GM12878 (cell line): ENCODE data around the gene NAA30. TPM values are rescaled to one million over a fixed set of nuclear protein-coding genes. Genes with fewer than 3 reads are reported as not detected.

ENCODE experiments used
- BCL11A ChIP-seq: IDR thresholded peaks from 2 replicates; pipeline ENCODE4 v1.6.1; 2011; ENCODE audit warnings: low read depth, low read length
- BHLHE40 ChIP-seq, 2 experiments: fragments of 450-650 bp in 1 of 2; IDR thresholded peaks; 2 replicates each; pipeline ENCODE4 v1.6.1; 2011 to 2017; ENCODE audit warnings: low read depth in 2 of 2, borderline replicate concordance in 1 of 2, improper control_type of control experiment in 1 of 2, low read length in 1 of 2, mild to moderate bottlenecking in 1 of 2
- CEBPB ChIP-seq, 2 experiments: fragments of 150-350 bp in 1 of 2; IDR thresholded peaks; 2 replicates each; pipeline ENCODE4 v1.6.1; 2012 to 2014; ENCODE audit warnings: low read depth in 2 of 2, low read length in 2 of 2, borderline replicate concordance in 1 of 2, inconsistent platforms in 1 of 2
- CHD1 ChIP-seq: IDR thresholded peaks from 2 replicates; pipeline ENCODE4 v1.6.1; 2012; ENCODE audit warnings: low read depth, low read length, improper control_type of control experiment
- CUX1 ChIP-seq: IDR thresholded peaks from 2 replicates; pipeline ENCODE4 v1.6.1; 2012; ENCODE audit warnings: improper control_type of control experiment, low read depth, low read length; ENCODE audit not compliant: insufficient replicate concordance
- EP300 ChIP-seq, 2 experiments: fragments of 150-350 bp in 1 of 2; IDR thresholded peaks; 2 replicates each; pipeline ENCODE4 v1.6.1; 2011 to 2012; ENCODE audit warnings: low read depth in 2 of 2, low read length in 2 of 2, borderline replicate concordance in 1 of 2, improper control_type of control experiment in 1 of 2, inconsistent platforms in 1 of 2; ENCODE audit not compliant: control insufficient read depth in 1 of 2
- EZH2 ChIP-seq: IDR thresholded peaks from 2 replicates; pipeline ENCODE4 v1.6.1; 2012; ENCODE audit warnings: low read depth, mild to moderate bottlenecking, control low read depth, inconsistent platforms, low read length, borderline replicate concordance; ENCODE audit not compliant: control insufficient read depth
- GABPA ChIP-seq: IDR thresholded peaks from 2 replicates; pipeline ENCODE4 v1.6.1; 2014; ENCODE audit warnings: antibody characterized with exemption, low read depth, mild to moderate bottlenecking, inconsistent platforms
- GATAD2B ChIP-seq: fragments of 450-650 bp; conservative IDR thresholded peaks from 2 replicates; pipeline ENCODE4 v1.6.1; 2017; ENCODE audit warnings: low read depth, mild to moderate bottlenecking, moderate library complexity
- HSF1 ChIP-seq: fragments of 150-350 bp; IDR thresholded peaks from 2 replicates; pipeline ENCODE4 v1.6.1; 2014; ENCODE audit warnings: mild to moderate bottlenecking, low read depth, low read length
- NRF1 ChIP-seq: conservative IDR thresholded peaks from 2 replicates; pipeline ENCODE4 v1.6.1; 2011; ENCODE audit warnings: mild to moderate bottlenecking, low read depth, low read length, improper control_type of control experiment
- SP1 ChIP-seq: IDR thresholded peaks from one replicate; pipeline ENCODE4 v1.6.1; 2011; ENCODE audit warnings: low read depth, low read length
- SUPT20H ChIP-seq: IDR thresholded peaks from 2 replicates; pipeline ENCODE4 v1.6.1; 2011; ENCODE audit warnings: low read depth, mild to moderate bottlenecking, low read length, moderate library complexity, borderline replicate concordance; ENCODE audit not compliant: control insufficient read depth
- ZBTB4 ChIP-seq: fragments of 450-650 bp; formaldehyde crosslinking; IDR thresholded peaks from 2 replicates; pipeline ENCODE4 v1.4.0; 2022; ENCODE audit warnings: mild to moderate bottlenecking, moderate library complexity
- ZNF207 ChIP-seq: fragments of 450-650 bp; IDR thresholded peaks from 2 replicates; pipeline ENCODE4 v1.6.1; 2014; ENCODE audit warnings: antibody characterized with exemption, mild to moderate bottlenecking, borderline replicate concordance
- ZNF24 ChIP-seq: fragments of 450-650 bp; IDR thresholded peaks from 2 replicates; pipeline ENCODE4 v1.6.1; 2017; ENCODE audit warnings: antibody characterized with exemption, mild to moderate bottlenecking
- ZNF274 ChIP-seq: IDR thresholded peaks from one replicate; pipeline ENCODE4 v1.8.0; 2011; ENCODE audit not compliant: insufficient read length, insufficient read depth
- ZNF622 ChIP-seq: fragments of 450-650 bp; IDR thresholded peaks from 2 replicates; pipeline ENCODE4 v1.6.1; 2017; ENCODE audit warnings: mild to moderate bottlenecking, inconsistent platforms
- ZSCAN29 ChIP-seq: fragments of 450-650 bp; IDR thresholded peaks from 2 replicates; pipeline ENCODE4 v1.6.1; 2017; ENCODE audit warnings: mild to moderate bottlenecking, moderate library complexity
- polyA plus RNA-seq, 11 experiments: library from polyadenylated mRNA; depleted of rRNA in 4 of 11; unstranded in 6 of 11; stranded (reverse) in 5 of 11; fragments of >200 nt; fragmentation: Nextera tagmentation in 4 of 11; fragmentation: Illumina TruSeq in 1 of 11; extraction: Ambion mirVana in 4 of 11; extraction: Trizol in 1 of 11; gene quantifications; 1 replicate in 1 of 11; 2 replicates in 10 of 11; pipeline versions ENCODE4 v1.2.1 to v1.2.3, GENCODE V29; 2011 to 2016; ENCODE audit warnings: inconsistent platforms in 2 of 11, missing spikeins in 2 of 11, low read depth in 1 of 11
- total RNA-seq, 4 experiments: library from RNA; depleted of rRNA in 3 of 4; stranded (reverse); fragments of >200 nt in 3 of 4; fragmentation: Illumina TruSeq in 1 of 4; extraction: Trizol in 1 of 4; gene quantifications; 2 replicates each; pipeline versions ENCODE4 v1.2.1 to v1.2.3, GENCODE V29; 2013 to 2021
- TF ChIP-seq, protein P1 (sequence below): IDR thresholded peaks from 2 replicates; pipeline ENCODE4 v1.6.1; 2011; ENCODE audit warnings: low read depth, low read length, improper control_type of control experiment, borderline replicate concordance

The NAA30 gene
- total and polyA plus RNA-seq, 10 of the 15 experiments (the other 5 are each of a cell fraction or from before 2014, with no cell fraction given): 4.5 to 15.6 (median 10.5) TPM

DNA sequence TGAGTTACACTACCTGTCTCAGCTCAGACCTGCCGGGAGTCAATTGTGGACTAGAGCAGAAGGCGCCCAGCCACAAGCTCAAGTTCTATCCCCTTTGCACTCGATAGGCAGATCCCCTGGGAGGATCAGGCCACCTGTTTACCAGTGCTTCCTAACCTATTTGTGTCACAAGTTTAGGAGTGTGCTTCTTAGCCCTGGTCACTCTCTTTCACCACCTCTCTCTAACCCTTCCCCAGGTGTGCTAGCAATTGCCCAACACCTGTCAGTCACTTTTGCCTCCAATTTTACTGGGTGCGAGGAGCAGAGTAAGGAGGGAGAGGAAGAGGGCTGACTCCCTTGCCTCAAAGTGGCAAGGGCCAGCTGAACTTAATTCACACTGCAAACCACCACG, 745 bp upstream of the NAA30 start (continued):
- TF ChIP-seq HSF1: no peak
- no peak for TF ChIP-seq BHLHE40 (IDR thresholded peaks at IDR 0.05; ENCODE audit: borderline replicate concordance in 1 of 2, low read depth in 2 of 2, low read length in 1 of 2)
- TF ChIP-seq ZBTB4: no peak
- TF ChIP-seq ZSCAN29: no peak
- TF ChIP-seq CEBPB (IDR thresholded peaks at IDR 0.05; ENCODE audit: borderline replicate concordance in 1 of 2, low read depth in 2 of 2, low read length in 2 of 2): no peak
- no peak for TF ChIP-seq ZNF24
- no peak for TF ChIP-seq SP1
- no peak for TF ChIP-seq ZNF274
- TF ChIP-seq ZNF207: 0 out of 2 replicates have a peak, but pooled peaks have one; percentile 40
- TF ChIP-seq CUX1: no peak
- TF ChIP-seq EP300 (IDR thresholded peaks at IDR 0.05; ENCODE audit: borderline replicate concordance in 1 of 2, control insufficient read depth in 1 of 2, low read depth in 2 of 2, low read length in 2 of 2): no peak; a peak in 1 of 4 replicates
- TF ChIP-seq BCL11A: no peak
- no peak for TF ChIP-seq NRF1
- TF ChIP-seq ZNF622: no peak
- no peak for TF ChIP-seq SUPT20H
- TF ChIP-seq GABPA: no peak
- TF ChIP-seq, protein P1, sequence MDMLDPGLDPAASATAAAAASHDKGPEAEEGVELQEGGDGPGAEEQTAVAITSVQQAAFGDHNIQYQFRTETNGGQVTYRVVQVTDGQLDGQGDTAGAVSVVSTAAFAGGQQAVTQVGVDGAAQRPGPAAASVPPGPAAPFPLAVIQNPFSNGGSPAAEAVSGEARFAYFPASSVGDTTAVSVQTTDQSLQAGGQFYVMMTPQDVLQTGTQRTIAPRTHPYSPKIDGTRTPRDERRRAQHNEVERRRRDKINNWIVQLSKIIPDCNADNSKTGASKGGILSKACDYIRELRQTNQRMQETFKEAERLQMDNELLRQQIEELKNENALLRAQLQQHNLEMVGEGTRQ: no peak
- no peak for TF ChIP-seq GATAD2B
- TF ChIP-seq EZH2: no peak
- TF ChIP-seq CHD1: no peak
